OCI-LY3 (cell line): ENCODE results near the gene CCDC14.

Experiments
- H2AFZ ChIP-seq: fragments of 200-600, 300-600 bp; shearing (Covaris generic); 2 replicates; pipeline ENCODE4 v1.6.0; 2014; ENCODE audit warnings: antibody characterized with exemption, low read depth, low read length
- H3K27ac ChIP-seq: fragments of 200-600, 300-600 bp; sonication (generic); 2 replicates; pipeline ENCODE4 v1.5.1; 2014; ENCODE audit warnings: mild to moderate bottlenecking, low read length, moderate library complexity, mixed read lengths
- H3K27me3 ChIP-seq: fragments of 200-600, 300-600 bp; sonication (generic); 2 replicates; pipeline ENCODE4 v1.6.1; 2014; ENCODE audit warnings: low read depth, low read length, mixed read lengths
- H3K36me3 ChIP-seq: fragments of 200-600, 300-600 bp; sonication (generic); replicated peaks from 2 replicates; pipeline ENCODE3; 2014; ENCODE audit warnings: low read depth, low read length, mixed read lengths
- H3K4me1 ChIP-seq: fragments of 300-600, 200-600 bp; sonication (generic); 2 replicates; pipeline ENCODE4 v1.6.1; 2014; ENCODE audit warnings: low read length, mixed read lengths
- H3K4me2 ChIP-seq: fragments of 200-600, 300-600 bp; sonication (generic); 2 replicates; pipeline ENCODE4 v1.6.1; 2014; ENCODE audit warnings: low read length, mixed read lengths
- H3K4me3 ChIP-seq: fragments of 300-600, 200-600 bp; sonication (generic); 2 replicates; pipeline ENCODE4 v1.5.1; 2014; ENCODE audit warnings: antibody characterized with exemption, mild to moderate bottlenecking, low read length, moderate library complexity
- H3K79me2 ChIP-seq: fragments of 300-600, 200-600 bp; shearing (Covaris generic); 2 replicates; pipeline ENCODE4 v1.6.1; 2014; ENCODE audit warnings: mild to moderate bottlenecking, low read length, mixed read lengths
- H3K9ac ChIP-seq: fragments of 300-600, 200-600 bp; shearing (Covaris generic); 2 replicates; pipeline ENCODE4 v1.6.0; 2014; ENCODE audit warnings: mild to moderate bottlenecking, low read length, moderate library complexity
- H3K9me3 ChIP-seq: fragments of 200-600, 300-600 bp; shearing (Covaris generic); 2 replicates; pipeline ENCODE4 v1.6.1; 2014; ENCODE audit warnings: low read length, mixed read lengths; ENCODE audit not compliant: insufficient read depth
- H4K20me1 ChIP-seq: fragments of 200-600, 300-600 bp; sonication (generic); 2 replicates; pipeline ENCODE4 v1.6.1; 2016; ENCODE audit warnings: low read length, mixed read lengths; ENCODE audit not compliant: insufficient read depth
- CTCF ChIP-seq: fragments of 200-600, 300-600 bp; sonication (generic); IDR thresholded peaks from 2 replicates; pipeline ENCODE4 v1.5.1; 2014; ENCODE audit warnings: antibody characterized with exemption, low read length, low read depth
- EZH2phosphoT487 ChIP-seq: fragments of 200-600 bp; shearing (Covaris generic); IDR thresholded peaks from 2 replicates; pipeline ENCODE4 v1.6.1; 2018; ENCODE audit warnings: antibody characterized with exemption, mixed run types, low read depth

Gene CCDC14

DNA sequence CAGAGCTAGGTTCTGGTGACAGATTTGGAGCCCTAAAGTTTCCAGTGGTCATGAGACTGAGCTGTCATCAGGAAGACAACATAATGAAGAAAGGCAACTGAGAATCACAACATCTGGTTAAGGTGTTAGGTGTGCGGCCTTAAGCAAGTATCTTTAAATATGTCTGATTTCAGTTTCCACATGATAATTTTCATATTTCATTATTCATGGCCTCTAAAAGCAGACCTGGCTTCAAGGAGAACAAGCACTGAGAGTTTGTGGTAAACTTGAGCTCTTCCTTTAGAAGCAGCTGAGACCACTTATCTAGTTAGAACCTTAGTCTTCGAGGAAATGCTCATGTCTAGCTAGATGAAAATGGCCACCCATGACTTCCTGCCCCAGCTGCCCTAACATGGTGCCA lies 51.2 kb downstream of the CCDC14 start:
- H3K9ac ChIP-seq, result no peak overlapping the region
- no peaks in the 10 kb centered on the region for H3K9me3 ChIP-seq
- H3K4me3 ChIP-seq, result no peak overlapping the region
- H3K27ac ChIP-seq, result no peak overlapping the region
- H2AFZ ChIP-seq, result no peak overlapping the region
- H3K27me3 ChIP-seq, result no peaks in the 10 kb centered on the region
- TF ChIP-seq EZH2phosphoT487 (no peak), CTCF (no peak)
- no peak overlapping the region for H3K4me2 ChIP-seq
- H4K20me1 ChIP-seq, result no peaks in the 10 kb centered on the region
- peaks cover 3% of the 10 kb centered on the region for H3K36me3 ChIP-seq
- H3K79me2 ChIP-seq, result no peaks in the 10 kb centered on the region
- H3K4me1 ChIP-seq, result no peaks in the 10 kb centered on the region

- H3K9me3 ChIP-seq, result no peaks in the 10 kb centered on the region
- H3K4me3 ChIP-seq, result no peak overlapping the region
- 0 out of 2 replicates have a peak, but pooled peaks have one; percentile 9 for TF ChIP-seq CTCF
- no peak for TF ChIP-seq EZH2phosphoT487
- H3K27me3 ChIP-seq, result no peaks in the 10 kb centered on the region
- H3K9ac ChIP-seq, result no peak overlapping the region
- H3K4me2 ChIP-seq, result no peak overlapping the region
- no peaks in the 10 kb centered on the region for H3K79me2 ChIP-seq
- H4K20me1 ChIP-seq, result no peaks in the 10 kb centered on the region
- no peak overlapping the region for H3K27ac ChIP-seq
- H3K4me1 ChIP-seq, result no peaks in the 10 kb centered on the region
- H2AFZ ChIP-seq, result no peak overlapping the region
- no peaks in the 10 kb centered on the region for H3K36me3 ChIP-seq
These were observed 53.3 kb downstream of the CCDC14 start for GRCh38 chr3:123907720-123908119.

- H3K4me2 ChIP-seq, result no peak overlapping the region
- no peaks in the 10 kb centered on the region for H3K27me3 ChIP-seq
- no peaks in the 10 kb centered on the region for H3K9me3 ChIP-seq
- no peak overlapping the region for H3K9ac ChIP-seq
- no peaks in the 10 kb centered on the region for H3K4me1 ChIP-seq
- H3K79me2 ChIP-seq, result no peaks in the 10 kb centered on the region
- no peak overlapping the region for H2AFZ ChIP-seq
- no peak overlapping the region for H3K27ac ChIP-seq
- H3K36me3 ChIP-seq, result no peaks in the 10 kb centered on the region
- no peak for TF ChIP-seq EZH2phosphoT487
- TF ChIP-seq CTCF, result no peak
- no peaks in the 10 kb centered on the region for H4K20me1 ChIP-seq
- no peak overlapping the region for H3K4me3 ChIP-seq
These were observed 61.6 kb downstream of the CCDC14 start for GRCh38 chr3:123899300-123899865.

- H3K27ac ChIP-seq, result no peak overlapping the region
- H3K4me2 ChIP-seq, result no peak overlapping the region
- H3K36me3 ChIP-seq, result no peaks in the 10 kb centered on the region
- H3K4me1 ChIP-seq, result no peaks in the 10 kb centered on the region
- TF ChIP-seq EZH2phosphoT487, result no peak
- TF ChIP-seq CTCF, result no peak
- H2AFZ ChIP-seq, result no peak overlapping the region
- H3K79me2 ChIP-seq, result no peaks in the 10 kb centered on the region
- H4K20me1 ChIP-seq, result no peaks in the 10 kb centered on the region
- no peaks in the 10 kb centered on the region for H3K27me3 ChIP-seq
- H3K4me3 ChIP-seq, result no peak overlapping the region
- peaks cover 4% of the 10 kb centered on the region; the same call in 1 of the 2 replicates for H3K9me3 ChIP-seq
- no peak overlapping the region for H3K9ac ChIP-seq
These were observed 68.0 kb downstream of the CCDC14 start for GRCh38 chr3:123893012-123893411.
